B cell (primary cell): ENCODE data around the gene RNF224. TPM values are rescaled to one million over a fixed set of nuclear protein-coding genes. Genes with fewer than 3 reads are reported as not detected.

Experiments used
- ATAC-seq: fragments of 200-7000 bp; cut with Tn5 transposase; one replicate; pipeline ENCODE4 v1.10.0; 2021; ENCODE audit warnings: low read depth, mild to moderate bottlenecking, moderate number of reproducible peaks, moderate library complexity
- CTCF ChIA-PET: fragments of 350-600 bp; sonication (Branson Sonifier 250); formaldehyde crosslinking; loops from one replicate; lab custom pipeline; 2021; ENCODE audit warnings: antibody characterized with exemption, inconsistent platforms; lab: Charles Lee
- POLR2A ChIA-PET: fragments of 350-600 bp; sonication (Branson Sonifier 250); formaldehyde crosslinking; loops from one replicate; lab custom pipeline; 2021; ENCODE audit warnings: antibody characterized with exemption; lab: Charles Lee
- DNase-seq: peaks from one replicate; pipeline ENCODE4 v3.0.0; 2013
- H2AFZ ChIP-seq: 2 replicates; pipeline ENCODE4 v1.6.1; 2012; ENCODE audit warnings: mild to moderate bottlenecking, low read depth, low read length; ENCODE audit not compliant: insufficient read depth, poor library complexity, severe bottlenecking
- H3K27ac ChIP-seq, 2 donors: 1 replicate in 1 of 2; 2 replicates in 1 of 2; pipeline ENCODE4 v1.5.1; 2012 to 2013; ENCODE audit warnings: low read length in 2 of 2, mild to moderate bottlenecking in 2 of 2, moderate library complexity in 1 of 2
- H3K27me3 ChIP-seq, 4 experiments: fragments of 200-600 bp in 1 of 4; sonication (generic) in 1 of 4; replicated peaks in 1 of 4; 1 replicate in 2 of 4; 2 replicates in 2 of 4; pipeline versions ENCODE4 v1.6.1 to v1.7.0; 2013 to 2016; ENCODE audit warnings: low read length in 3 of 4, mild to moderate bottlenecking in 2 of 4, mixed read lengths in 1 of 4, moderate library complexity in 1 of 4; ENCODE audit not compliant: insufficient read depth in 4 of 4, control insufficient read depth in 3 of 4; ENCODE audit errors: control extremely low read depth in 1 of 4
- H3K36me3 ChIP-seq, 2 experiments: replicated peaks in 1 of 2; 1 replicate in 1 of 2; 2 replicates in 1 of 2; pipeline versions ENCODE4 v1.6.1 to v1.7.1; 2013; ENCODE audit warnings: low read length in 1 of 2; ENCODE audit not compliant: insufficient read depth in 2 of 2, control insufficient read depth in 1 of 2; ENCODE audit errors: control extremely low read depth in 1 of 2, extremely low read depth in 1 of 2
- H3K4me1 ChIP-seq, 2 donors: fragments of 200-600 bp in 1 of 2; sonication (generic) in 1 of 2; 1 replicate in 1 of 2; 2 replicates in 1 of 2; pipeline versions ENCODE4 v1.5.1 to v1.6.1; 2013 to 2017; ENCODE audit warnings: low read length in 2 of 2; ENCODE audit not compliant: control insufficient read depth in 2 of 2, insufficient read depth in 2 of 2
- H3K4me2 ChIP-seq: replicated peaks from 2 replicates; pipeline ENCODE3; 2012; ENCODE audit warnings: mild to moderate bottlenecking, low read depth, low read length; ENCODE audit not compliant: poor library complexity, severe bottlenecking
- H3K4me3 ChIP-seq, 5 experiments: fragments of 200-600 bp in 1 of 5; sonication (generic) in 1 of 5; 1 replicate in 3 of 5; 2 replicates in 2 of 5; pipeline versions ENCODE4 v1.5.1 to v1.7.0; 2011 to 2016; ENCODE audit warnings: low read length in 4 of 5, mild to moderate bottlenecking in 4 of 5, low read depth in 2 of 5, control low read depth in 1 of 5, moderate library complexity in 1 of 5; ENCODE audit not compliant: insufficient read depth in 1 of 5; ENCODE audit errors: control extremely low read depth in 1 of 5, extremely low read depth in 1 of 5
- H3K79me2 ChIP-seq: fragments of 200-600 bp; sonication (generic); one replicate; pipeline ENCODE4 v1.6.0; 2016; ENCODE audit warnings: low read length; ENCODE audit not compliant: control insufficient read depth, insufficient read depth
- H3K9ac ChIP-seq: fragments of 200-600 bp; sonication (generic); 2 replicates; pipeline ENCODE4 v1.6.1; 2017; ENCODE audit warnings: mild to moderate bottlenecking, low read length, moderate library complexity
- H3K9me3 ChIP-seq, 3 donors: one replicate each; pipeline versions ENCODE4 v1.6.1 to v1.7.1; 2013; ENCODE audit warnings: low read length in 2 of 3; ENCODE audit not compliant: control insufficient read depth in 2 of 3, insufficient read depth in 1 of 3; ENCODE audit errors: control extremely low read depth in 1 of 3
- H4K20me1 ChIP-seq: 2 replicates; pipeline ENCODE4 v1.6.0; 2012; ENCODE audit warnings: mild to moderate bottlenecking, low read length; ENCODE audit not compliant: insufficient read depth, control insufficient read depth, poor library complexity, severe bottlenecking
- H3K27ac Mint-ChIP-seq: one replicate; pipeline ENCODE4 v1.8.0; 2021; ENCODE audit warnings: mixed read lengths
- H3K27me3 Mint-ChIP-seq: one replicate; pipeline ENCODE4 v1.8.0; 2021; ENCODE audit warnings: mixed read lengths
- H3K4me1 Mint-ChIP-seq: one replicate; pipeline ENCODE4 v1.8.0; 2021; ENCODE audit warnings: mixed read lengths
- H3K4me3 Mint-ChIP-seq: one replicate; pipeline ENCODE4 v1.8.0; 2021; ENCODE audit warnings: mixed read lengths
- H3K9me3 Mint-ChIP-seq: one replicate; pipeline ENCODE4 v1.8.0; 2022; ENCODE audit warnings: mixed read lengths; ENCODE audit not compliant: insufficient read depth
- CTCF ChIP-seq: fragments of 200-600 bp; IDR thresholded peaks from one replicate; pipeline ENCODE4 v1.8.0; 2022; ENCODE audit warnings: antibody characterized with exemption, mild to moderate bottlenecking
- EZH2 ChIP-seq: IDR thresholded peaks from 2 replicates; pipeline ENCODE4 v1.6.1; 2012; ENCODE audit warnings: borderline replicate concordance, low read depth, mild to moderate bottlenecking, moderate library complexity, low read length; ENCODE audit not compliant: insufficient read depth, poor library complexity, severe bottlenecking
- WGBS: methylation state at CpG from one replicate; pipeline ENCODE4 v1.1.5; 2013; ENCODE audit warnings: missing lambda C conversion rate; ENCODE audit not compliant: insufficient coverage; 5-methylcytosine and 5-hydroxymethylcytosine counted together
- intact Hi-C: fragments of 100-400 bp; cut with micrococcal nuclease; formaldehyde crosslinking; loops from one replicate; pipeline ENCODE4 v1.10.0; 2022
- polyA plus RNA-seq: library from polyadenylated mRNA; depleted of rRNA; stranded (reverse); fragments of >200 nt; gene quantifications from 2 replicates; pipeline ENCODE4 v1.2.3, GENCODE V29; 2012
- total RNA-seq, 2 donors: library from RNA; stranded (reverse); fragments of 120-200 nt in 1 of 2; gene quantifications; 1 replicate in 1 of 2; 2 replicates in 1 of 2; pipeline versions ENCODE4 v1.2.3 to v1.2.4, GENCODE V29; 2013 to 2022

Gene RNF224
- total and polyA plus RNA-seq, 2 donors (not counting 1 experiment from before 2014, with no cell fraction given) = not detected

- Mint-ChIP-seq H3K27ac (no peak overlapping the region), H3K9me3 (no peaks in the 10 kb centered on the region), H3K27me3 (no peaks in the 10 kb centered on the region), H3K4me3 (peak overlapping the region; percentile 96), H3K4me1 (peaks cover 35% of the 10 kb centered on the region)
- peaks cover 62% of the 10 kb centered on the region for H4K20me1 ChIP-seq
- peaks cover 26 to 40% of the 10 kb centered on the region in 2 donors for H3K4me1 ChIP-seq
- WGBS = 96% methylated on average over 19 of the region's 19 CpGs
- H3K4me2 ChIP-seq = peak overlapping the region; percentile 22
- H3K9ac ChIP-seq = no peak overlapping the region
- no peak overlapping the region for H3K4me3 ChIP-seq
- peaks cover 0 to 59% of the 10 kb centered on the region in 2 experiments for H3K36me3 ChIP-seq
- no peak overlapping the region for H2AFZ ChIP-seq
- no peaks in the 10 kb centered on the region for H3K27me3 ChIP-seq
- no peak overlapping the region for H3K27ac ChIP-seq
- TF ChIP-seq CTCF (no peak), EZH2 (no peak)
- ChIA-PET POLR2A (no interaction called here), CTCF (no interaction called here)
- ATAC-seq (no peak), DNase-seq (no peak)
- peaks cover 57% of the 10 kb centered on the region for H3K79me2 ChIP-seq
- peaks cover 0 to 3% (median 0%) of the 10 kb centered on the region in 3 donors for H3K9me3 ChIP-seq
- intact Hi-C loops = loop anchor here (5.0 kb wide), 1 partner anchor 59 kb away; no protein-coding TSS in a partner anchor
These were observed 41.4 kb upstream of the RNF224 start for GRCh38 chr9:137185921-137186320.

- no peak overlapping the region for H3K27ac ChIP-seq
- H3K36me3 ChIP-seq = peaks cover 0 to 59% of the 10 kb centered on the region in 2 experiments
- peaks cover 0 to 3% (median 0%) of the 10 kb centered on the region in 3 donors for H3K9me3 ChIP-seq
- no peaks in the 10 kb centered on the region for H3K9me3 Mint-ChIP-seq
- POLR2A ChIA-PET = no interaction called here
- no peaks in the 10 kb centered on the region for H3K27me3 Mint-ChIP-seq
- DNase-seq (no peak), ATAC-seq (no peak)
- WGBS = 96% methylated on average over 5 of the region's 6 CpGs
- TF ChIP-seq CTCF (no peak), EZH2 (no peak)
- peaks cover 62% of the 10 kb centered on the region for H3K79me2 ChIP-seq
- no peak overlapping the region for H3K4me3 ChIP-seq
- H4K20me1 ChIP-seq = peaks cover 66% of the 10 kb centered on the region
- peaks cover 26 to 40% of the 10 kb centered on the region in 2 donors for H3K4me1 ChIP-seq
- peak overlapping the region; percentile 96 for H3K4me3 Mint-ChIP-seq
- H3K4me2 ChIP-seq = peak overlapping the region; percentile 95
- H3K27ac Mint-ChIP-seq = no peak overlapping the region
- peaks cover 36% of the 10 kb centered on the region for H3K4me1 Mint-ChIP-seq
- H3K27me3 ChIP-seq = no peaks in the 10 kb centered on the region
- CTCF ChIA-PET = no interaction called here
- H3K9ac ChIP-seq = no peak overlapping the region
- intact Hi-C loops = loop anchor here (5.0 kb wide), 1 partner anchor 59 kb away; no protein-coding TSS in a partner anchor
- H2AFZ ChIP-seq = no peak overlapping the region
These were observed 40.9 kb upstream of the RNF224 start for GRCh38 chr9:137186385-137186784.
